Stimulated activated CD4-positive, alpha-beta T cell treated with anti-CD3 and anti-CD28 coated beads, Interleukin-12 subunit alpha, Interleukin-12 subunit beta, amount 100 ng/mL, for 24 hours (primary cell): ENCODE measurements around the gene RRP1B.
"Not testable (repeated sequence)": the region's sequence is repeated elsewhere in the genome, so short reads cannot be mapped to it uniquely, and the experiment has no call there.

Experiments used
- DNase-seq, 2 experiments: peaks; one replicate each; pipeline ENCODE4 v3.0.0-alpha.2; 2020; ENCODE audit warnings: low read depth in 2 of 2

RRP1B gene

GRCh38 chr21:43643193-43643592, 16.2 kb upstream of the RRP1B start:
- DNase-seq, result no peak

DNA sequence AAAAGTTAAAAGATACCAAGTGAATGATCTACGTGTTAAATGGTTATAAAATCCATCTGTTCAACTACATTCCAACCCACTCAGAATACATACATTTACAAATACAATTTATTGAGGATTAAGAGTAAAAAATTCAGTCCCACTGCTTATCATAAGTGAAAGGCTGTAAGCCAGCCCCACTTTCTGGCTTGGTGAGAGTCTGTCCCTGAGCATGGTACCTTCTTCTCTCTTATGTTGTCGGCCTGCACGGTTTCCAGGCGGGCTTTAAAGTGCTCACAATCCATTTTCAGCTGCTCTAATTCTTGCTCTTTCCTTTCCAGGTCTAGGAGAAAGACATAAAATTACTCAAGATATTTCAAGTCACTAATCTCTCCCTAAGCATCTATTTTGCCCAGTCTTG, 15.3 kb upstream of the RRP1B start:
- no peak for DNase-seq

GRCh38 chr21:43644609-43645008, 14.8 kb upstream of the RRP1B start:
- DNase-seq, result no peak

DNA sequence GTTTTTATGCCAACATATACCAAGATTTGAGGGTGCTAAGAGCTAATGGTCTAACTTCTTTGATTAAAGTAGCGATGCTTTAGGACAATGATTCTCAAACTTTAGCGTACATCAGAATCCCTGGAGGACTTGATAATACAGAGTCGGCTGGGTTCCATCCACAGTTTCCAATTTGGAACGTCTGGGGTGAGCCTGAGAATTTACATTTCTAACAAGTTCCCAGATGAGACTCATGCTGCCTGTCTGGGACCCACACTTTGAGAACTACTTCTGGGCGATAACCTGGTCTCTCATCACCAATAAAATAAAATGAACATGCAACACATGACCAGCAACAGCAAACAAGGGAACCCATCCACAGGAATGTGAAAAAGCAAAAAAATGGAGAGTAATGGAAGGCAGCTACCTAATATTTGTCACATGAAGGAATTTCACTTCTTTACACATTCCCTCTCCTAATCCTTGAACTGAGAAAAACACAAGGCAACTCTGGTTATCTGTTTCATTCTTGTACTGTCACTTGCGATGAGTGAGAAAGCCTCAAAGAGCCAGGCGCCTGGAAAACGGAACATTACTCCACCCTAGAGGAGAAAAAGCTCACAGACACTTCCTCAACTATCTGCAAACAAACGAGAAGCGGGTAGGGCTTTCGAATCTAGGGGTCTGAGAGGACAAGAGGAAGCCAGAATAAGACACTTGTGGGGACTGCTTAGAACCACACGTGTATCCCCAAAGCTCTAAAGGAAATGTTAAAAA, 14.0 kb upstream of the RRP1B start:
- DNase-seq, result no peak

DNA sequence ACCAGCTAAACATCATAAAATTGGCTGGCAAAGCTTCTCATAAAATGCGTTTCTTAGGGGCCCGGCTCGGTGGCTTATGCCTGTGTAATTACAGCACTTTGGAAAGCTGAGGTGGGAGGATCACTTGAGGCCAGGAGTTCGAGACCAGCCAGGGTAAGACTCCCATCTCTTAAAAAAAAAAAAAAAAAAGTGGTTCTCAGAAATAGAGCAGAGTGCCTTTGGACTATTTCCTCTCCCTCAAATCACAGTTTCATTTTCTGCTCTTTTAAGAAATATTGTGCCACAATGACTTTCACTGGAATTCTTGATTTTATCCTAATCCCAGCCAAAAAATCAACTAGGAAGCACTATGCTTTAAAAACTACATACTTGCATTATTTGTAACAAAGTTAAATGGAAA, 13.4 kb upstream of the RRP1B start:
- DNase-seq, result no peak

DNA sequence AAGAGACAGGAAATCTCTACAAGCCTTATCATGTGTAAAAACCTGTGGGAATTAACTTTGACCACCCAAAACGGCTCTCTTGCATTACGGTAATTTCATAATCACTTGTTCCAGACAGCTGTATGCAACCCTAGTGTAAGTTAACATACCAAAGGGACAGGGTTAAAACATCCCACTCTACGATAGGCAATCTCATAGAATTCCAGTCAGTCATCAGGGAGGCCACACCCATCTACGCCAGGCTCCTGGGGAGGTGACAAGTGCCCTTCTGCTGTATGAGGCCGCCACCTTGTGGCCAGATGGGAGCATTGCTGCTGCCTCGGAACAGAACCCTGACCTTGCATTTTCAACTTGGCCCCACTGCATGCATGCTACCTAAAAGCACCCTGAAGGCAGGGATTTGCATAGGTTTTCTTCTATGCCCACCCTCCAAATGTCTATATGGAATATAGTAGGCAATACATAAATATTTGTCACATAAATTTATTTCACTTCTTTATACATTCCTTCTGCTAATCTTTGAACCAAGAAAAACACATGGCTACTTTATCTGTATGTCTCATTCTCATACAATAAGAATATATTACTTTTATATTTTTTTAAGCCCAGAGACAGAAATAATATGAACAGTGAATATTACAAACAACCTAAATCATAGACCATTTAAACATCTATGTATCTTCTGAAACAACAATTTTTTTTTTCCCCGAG, 12.7 kb upstream of the RRP1B start:
- DNase-seq, result peak; percentile 68 to 85

DNA sequence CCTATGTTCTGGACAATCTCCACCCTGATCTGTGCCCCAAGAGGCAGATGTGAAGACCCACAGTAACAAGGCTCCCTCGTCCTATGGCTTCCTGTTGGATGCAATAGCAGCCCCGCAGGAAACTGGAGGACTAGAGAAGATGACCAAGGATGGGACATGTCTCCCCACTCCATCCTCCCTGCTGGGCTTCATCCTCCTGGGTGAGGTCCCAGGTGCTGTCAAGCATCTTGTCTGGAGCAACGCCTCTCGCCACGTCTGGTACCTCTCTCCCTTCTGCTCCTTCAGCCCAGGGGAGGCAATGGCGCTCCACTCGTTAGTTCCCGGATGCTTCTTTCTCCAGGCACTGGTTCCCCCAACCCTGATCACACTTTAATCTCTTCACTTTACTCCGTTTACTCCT, 11.2 kb upstream of the RRP1B start:
- DNase-seq, result no peak

DNA sequence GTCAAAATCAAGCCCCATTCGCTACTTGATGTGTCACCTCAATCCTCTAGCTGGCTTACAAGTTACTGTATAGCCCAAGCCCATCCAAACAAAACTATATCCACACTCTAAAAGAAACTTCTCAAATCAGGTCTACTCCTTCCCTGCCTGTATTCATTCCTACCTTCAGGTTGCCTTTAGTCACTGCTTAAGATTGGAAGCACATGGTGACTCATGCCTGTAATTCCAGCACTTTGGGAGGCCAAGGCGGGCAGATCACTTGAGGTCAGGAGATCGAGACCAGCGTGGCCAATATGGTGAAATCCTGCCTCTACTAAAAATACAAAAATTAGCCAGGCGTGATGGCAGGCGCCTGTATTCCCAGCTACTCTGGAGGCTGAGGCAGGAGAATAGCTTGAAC, 7.4 kb upstream of the RRP1B start:
- not testable (repeated sequence) for DNase-seq

DNA sequence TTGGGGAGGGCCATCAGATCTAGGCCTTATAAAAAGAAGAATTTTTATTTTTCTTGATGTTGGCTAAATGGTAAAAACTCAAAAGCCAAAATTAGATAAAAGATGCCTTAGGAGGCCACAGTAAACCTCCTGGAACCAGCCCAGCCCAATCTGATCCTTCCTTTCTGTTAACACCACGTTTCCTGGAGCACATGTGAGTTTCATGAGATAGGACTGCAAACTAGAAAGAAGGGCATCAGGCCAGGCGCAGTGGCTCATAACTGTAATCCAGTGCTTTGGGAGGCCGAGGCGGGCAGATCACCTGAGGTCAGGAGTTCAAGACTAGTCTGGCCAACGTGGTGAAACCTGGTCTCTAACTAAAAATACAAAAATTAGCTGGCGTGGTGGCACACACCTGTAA, 6.7 kb upstream of the RRP1B start:
- DNase-seq, result no peak

- DNase-seq, result no peak
These were observed 5.7 kb upstream of the RRP1B start for GRCh38 chr21:43653626-43654025.

GRCh38 chr21:43654806-43655489, 4.4 kb upstream of the RRP1B start:
- no peak for DNase-seq

DNA sequence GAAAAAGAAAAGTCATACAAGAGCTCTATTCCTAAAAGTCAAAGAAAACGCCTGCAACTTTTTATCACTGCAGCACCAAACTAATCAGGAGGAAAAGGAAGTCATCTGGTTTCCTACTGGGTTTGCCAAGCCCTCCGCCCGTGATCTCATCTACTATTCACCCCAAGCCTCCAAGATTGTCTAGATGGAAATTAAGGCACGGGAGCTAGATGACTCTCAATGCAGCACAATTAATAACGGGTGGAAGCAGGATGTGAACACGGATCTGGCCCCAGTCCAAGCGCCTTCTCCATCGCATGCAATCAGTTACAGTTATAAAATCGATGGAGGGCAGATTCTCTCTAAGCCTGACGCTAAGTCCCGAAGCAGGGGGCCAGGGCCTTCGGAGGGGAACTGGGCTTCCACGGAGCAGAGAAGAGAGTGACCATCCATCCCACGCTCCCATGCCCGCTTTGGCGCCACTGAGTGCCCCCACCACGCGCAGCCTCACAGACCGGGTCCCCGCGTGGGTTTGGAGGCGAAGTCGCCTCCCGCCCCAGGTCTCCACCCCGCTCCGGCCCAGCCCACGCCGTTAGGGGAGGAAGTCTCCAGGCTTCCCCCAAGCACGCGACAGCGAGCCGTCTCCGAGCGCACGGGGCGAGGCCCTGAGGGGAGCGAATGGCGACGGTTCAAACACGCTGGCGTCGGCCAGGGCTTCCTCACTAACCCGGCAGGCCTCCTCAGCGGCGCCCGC, 1.8 kb upstream of the RRP1B start:
- DNase-seq, result no peak

DNA sequence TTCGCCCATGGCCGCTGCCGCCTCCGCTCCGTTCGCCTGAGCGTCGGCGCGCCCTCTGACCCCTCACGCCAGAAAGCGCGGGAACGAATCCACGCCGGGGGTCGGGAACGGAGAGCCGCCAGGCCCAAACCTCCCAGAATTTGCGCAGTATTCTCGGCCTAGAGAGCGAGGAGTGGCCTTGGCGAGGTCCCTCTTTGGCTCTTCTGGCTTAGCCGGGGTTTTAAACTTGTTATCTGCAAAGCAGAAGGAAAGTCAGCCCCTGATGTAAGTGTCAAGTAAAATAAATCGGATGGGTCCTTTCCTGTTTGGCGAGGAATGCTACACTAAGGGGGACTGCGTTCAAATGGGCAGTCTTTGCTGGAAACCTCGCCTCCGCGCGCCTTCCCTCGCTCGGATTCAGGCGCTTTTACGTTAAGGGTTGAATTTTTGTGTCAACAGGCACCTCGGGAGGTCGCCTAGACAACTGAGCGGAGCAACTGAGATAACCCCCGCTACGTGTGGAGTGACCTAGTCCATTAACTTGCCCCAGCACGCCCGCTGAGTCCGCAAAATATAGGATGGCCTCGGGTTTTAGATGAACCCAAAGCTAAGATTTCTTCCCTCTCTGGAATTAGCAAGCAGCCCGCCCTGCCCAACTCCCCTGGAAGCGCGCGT, 1.1 kb upstream of the RRP1B start:
- DNase-seq, result no peak

GRCh38 chr21:43658769-43659135, 608 bp upstream of the RRP1B start:
- no peak for DNase-seq

- DNase-seq, result no peak
These were observed 2.9 kb downstream of the RRP1B start for GRCh38 chr21:43662286-43662685.

DNA sequence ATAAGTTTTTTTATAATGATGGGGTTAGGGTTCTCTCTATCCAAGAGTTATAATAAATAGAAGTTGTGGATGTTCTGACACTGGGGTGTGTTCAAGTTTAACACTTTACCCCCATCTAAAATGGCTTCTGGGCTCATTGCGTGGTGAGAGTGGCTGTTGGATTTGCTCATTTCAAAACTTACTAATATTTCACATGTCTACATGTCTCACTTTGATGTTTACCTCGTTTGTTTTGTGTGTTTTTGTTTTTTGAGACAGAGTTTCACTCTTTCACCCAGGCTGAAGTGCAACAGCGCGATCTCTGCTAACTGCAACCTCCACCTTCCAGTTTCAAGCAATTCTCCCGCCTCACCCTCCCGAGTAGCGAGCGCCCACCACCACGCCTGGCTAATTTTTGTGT, 3.7 kb downstream of the RRP1B start:
- DNase-seq, result no peak

- no peak for DNase-seq
These were observed 5.0 kb downstream of the RRP1B start for GRCh38 chr21:43664358-43664757.

DNA sequence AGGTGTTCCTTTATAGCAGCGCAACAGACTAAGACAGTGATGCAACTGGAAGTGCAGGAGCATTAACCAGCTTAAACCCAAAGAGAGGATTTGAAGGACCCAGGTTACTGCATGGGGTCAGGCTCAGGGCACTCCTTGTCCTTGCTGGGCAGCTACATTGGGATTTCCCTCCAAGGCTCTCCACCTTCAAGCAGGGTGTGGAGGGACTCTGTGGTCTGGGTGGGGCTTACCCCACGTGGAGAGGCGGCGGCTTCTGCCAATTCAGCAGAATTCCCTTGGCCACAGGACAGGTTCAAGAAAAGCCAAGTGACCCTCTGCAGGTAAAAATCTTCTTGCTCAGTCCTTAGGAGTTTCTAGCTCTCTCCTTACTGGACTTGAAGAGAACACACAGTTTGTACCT, 6.5 kb downstream of the RRP1B start:
- no peak for DNase-seq

GRCh38 chr21:43667191-43667904, 8.0 kb downstream of the RRP1B start:
- DNase-seq, result no peak

GRCh38 chr21:43669828-43670605, 10.7 kb downstream of the RRP1B start:
- DNase-seq, result no peak
